Rectal smooth muscle tissue (tissue), 1 donor: ENCODE measurements around the gene TERT.
"Not testable (repeated sequence)": the region's sequence is repeated elsewhere in the genome, so short reads cannot be mapped to it uniquely, and the experiment has no call there.

Experiments used
- H3K27ac ChIP-seq: one replicate; pipeline ENCODE4 v1.7.0; 2013; ENCODE audit warnings: low read depth, low read length, inconsistent platforms
- H3K27me3 ChIP-seq: one replicate; pipeline ENCODE4 v1.7.0; 2013; ENCODE audit warnings: low read length; ENCODE audit not compliant: control insufficient read depth, insufficient read depth
- H3K36me3 ChIP-seq: one replicate; pipeline ENCODE4 v1.7.0; 2013; ENCODE audit warnings: low read length; ENCODE audit not compliant: control insufficient read depth, insufficient read depth
- H3K4me1 ChIP-seq: one replicate; pipeline ENCODE4 v1.7.0; 2013; ENCODE audit warnings: low read length; ENCODE audit not compliant: control insufficient read depth, insufficient read depth
- H3K4me3 ChIP-seq: one replicate; pipeline ENCODE4 v1.7.0; 2013; ENCODE audit warnings: low read length
- H3K9ac ChIP-seq: one replicate; pipeline ENCODE4 v1.7.0; 2013; ENCODE audit warnings: low read length

Gene TERT

DNA sequence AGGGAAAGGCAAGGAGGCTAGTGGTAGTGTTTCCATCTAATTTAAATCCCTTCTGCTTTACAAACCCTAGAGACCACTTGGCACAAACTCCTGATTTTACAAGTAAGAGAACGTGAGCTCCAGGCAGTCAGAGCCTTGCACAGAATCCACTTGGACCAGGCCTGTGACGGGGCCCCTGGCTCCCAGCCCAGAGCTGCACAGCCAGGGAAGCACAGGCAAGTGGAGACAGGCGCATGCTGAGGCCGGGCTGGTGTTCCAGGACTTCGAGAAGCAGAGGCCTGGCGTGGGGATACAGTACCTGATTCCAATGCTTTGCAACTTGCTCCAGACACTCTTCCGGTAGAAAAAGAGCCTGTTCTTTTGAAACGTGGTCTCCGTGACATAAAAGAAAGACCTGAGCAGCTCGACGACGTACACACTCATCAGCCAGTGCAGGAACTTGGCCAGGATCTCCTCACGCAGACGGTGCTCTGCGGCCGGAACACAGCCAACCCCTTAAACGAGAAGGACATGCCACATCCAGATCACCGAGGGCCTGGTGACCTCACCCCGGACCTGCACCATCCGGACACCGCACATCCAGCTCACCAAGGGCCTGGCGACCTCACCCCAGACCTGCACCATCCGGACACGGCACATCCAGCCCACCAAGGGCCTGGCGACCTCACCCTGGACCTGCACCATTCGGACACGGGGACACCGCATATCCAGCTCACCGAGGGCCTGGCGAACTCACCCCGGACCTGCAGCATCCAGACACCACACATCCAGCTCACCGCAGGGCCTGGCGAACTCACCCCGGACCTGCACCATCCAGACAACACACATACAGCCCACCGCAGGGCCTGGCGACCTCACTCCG, 12.5 kb downstream of the TERT start:
- Histone ChIP-seq H3K4me1 (no peaks in the 10 kb centered on the region), H3K27me3 (no peaks in the 10 kb centered on the region), H3K36me3 (no peaks in the 10 kb centered on the region), H3K9ac (no peak overlapping the region), H3K4me3 (no peak overlapping the region), H3K27ac (no peak overlapping the region)

DNA sequence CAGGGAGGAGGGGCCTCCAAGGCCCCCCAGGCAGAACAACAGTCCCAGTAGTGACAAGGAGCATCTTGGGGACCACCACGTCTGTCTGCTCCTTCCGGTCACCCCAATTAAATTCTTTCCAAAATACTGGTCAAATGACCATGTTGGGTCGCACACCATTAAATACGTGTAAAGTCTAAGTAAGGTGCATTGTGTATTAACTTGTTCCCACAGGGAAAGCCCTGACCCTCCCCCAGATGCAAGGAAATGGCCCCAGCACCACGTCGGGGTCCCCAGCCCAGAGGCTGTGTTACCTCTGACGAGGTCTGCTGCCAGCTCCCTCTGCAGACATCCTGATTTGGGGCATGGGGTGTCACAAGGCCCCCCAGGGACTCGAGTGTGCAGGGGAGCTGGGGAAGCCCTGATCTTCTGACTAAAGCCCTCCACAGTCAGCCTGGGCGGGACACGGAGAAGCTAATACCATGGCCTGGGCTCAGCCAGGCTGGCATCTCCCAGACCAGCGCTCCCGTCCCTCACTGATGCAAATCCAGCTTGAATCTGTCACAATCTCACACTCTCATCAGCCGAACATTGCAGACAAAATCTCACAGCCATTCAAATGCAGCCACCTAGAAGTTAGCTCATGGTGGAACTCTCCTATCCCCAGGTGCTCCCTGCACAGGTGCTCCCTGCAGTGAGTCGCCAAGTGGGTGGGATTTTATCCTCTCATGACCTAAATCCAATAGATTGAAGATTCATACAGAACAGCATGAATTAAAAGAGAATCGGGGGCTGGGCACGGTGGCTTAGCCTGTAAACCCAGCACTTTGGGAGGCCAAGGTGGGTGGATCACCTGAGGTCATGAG, 13.6 kb downstream of the TERT start:
- no peaks in the 10 kb centered on the region for H3K27me3 ChIP-seq
- no peak overlapping the region for H3K4me3 ChIP-seq
- H3K4me1 ChIP-seq = no peaks in the 10 kb centered on the region
- no peak overlapping the region for H3K27ac ChIP-seq
- H3K36me3 ChIP-seq = no peaks in the 10 kb centered on the region
- no peak overlapping the region for H3K9ac ChIP-seq

DNA sequence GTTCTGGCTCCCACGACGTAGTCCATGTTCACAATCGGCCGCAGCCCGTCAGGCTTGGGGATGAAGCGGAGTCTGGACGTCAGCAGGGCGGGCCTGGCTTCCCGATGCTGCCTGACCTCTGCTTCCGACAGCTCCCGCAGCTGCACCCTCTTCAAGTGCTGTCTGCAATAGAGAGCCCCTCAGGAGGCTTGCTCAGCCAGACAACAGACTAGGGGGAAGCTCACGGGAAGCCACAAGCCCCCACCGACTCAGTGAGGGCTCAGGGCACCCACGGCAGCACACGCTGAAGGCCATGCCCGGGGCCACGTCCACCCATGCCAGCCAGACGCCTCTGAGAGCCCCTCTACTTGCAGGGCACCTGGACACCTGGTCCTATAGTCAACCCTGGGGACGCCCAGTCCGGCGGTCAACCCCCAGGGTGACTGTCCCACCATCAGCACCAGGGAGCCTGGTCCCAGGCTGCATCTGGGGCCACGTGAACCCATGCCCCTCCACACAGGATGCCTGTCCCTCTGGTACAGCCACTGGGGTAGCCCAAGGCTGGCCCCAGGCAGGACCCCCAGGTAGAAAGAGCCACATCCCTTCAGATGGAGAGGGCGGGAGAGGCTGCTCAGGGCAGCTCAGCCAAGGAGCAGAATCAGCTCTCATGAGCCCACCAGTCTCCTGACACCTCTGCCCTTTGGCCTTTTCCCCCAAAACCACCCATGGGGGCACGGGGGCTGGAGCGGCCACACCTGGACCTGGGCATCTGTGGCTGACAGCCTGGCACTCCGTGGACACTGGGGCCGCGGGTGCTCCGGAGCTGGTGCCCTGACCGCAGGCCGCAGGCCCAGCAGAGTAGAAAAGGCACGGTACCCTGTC, 14.5 kb downstream of the TERT start:
- Histone ChIP-seq H3K27ac (no peak overlapping the region), H3K36me3 (no peaks in the 10 kb centered on the region)

DNA sequence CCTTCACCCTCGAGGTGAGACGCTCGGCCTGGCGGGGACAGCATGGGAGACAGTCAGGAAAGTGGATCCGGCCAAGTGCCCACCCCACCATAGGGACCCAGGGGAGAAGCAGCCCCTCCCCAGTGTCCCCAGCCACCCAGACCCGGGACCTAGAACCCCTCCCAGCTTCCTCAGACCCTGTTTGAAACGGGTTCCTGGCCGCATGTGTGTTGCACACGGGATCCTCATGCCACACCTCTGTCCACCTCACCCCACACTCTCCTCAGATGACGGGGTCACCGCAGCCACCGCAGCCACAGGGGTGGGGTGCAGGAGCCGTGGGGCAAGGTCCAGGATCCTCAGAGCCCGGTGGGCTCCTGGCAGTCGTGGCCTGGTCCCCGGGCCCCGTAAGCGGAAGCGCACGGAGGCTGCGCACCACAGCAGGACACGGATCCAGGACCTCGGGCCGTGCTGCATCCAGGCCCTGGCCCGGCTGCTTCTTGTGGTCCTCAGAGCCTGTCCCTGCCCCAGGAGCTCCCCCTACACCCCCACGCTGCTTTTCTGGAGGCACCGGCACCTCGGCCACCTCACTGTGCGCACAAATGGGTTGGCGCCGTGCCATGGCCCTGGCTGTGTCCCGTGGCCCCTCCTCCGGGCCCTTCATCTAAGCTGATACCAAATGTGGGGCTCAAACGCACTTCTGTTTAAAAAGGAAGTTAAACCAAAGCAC, 15.3 kb downstream of the TERT start:
- no peaks in the 10 kb centered on the region for H3K36me3 ChIP-seq
- no peak overlapping the region for H3K27ac ChIP-seq
- H3K27me3 ChIP-seq = no peaks in the 10 kb centered on the region
- H3K4me1 ChIP-seq = no peaks in the 10 kb centered on the region
- no peak overlapping the region for H3K4me3 ChIP-seq
- no peak overlapping the region for H3K9ac ChIP-seq

More for the DNA sequence above, 14.5 kb downstream of the TERT start:
- Histone ChIP-seq H3K27me3 (no peaks in the 10 kb centered on the region), H3K9ac (no peak overlapping the region), H3K4me1 (no peaks in the 10 kb centered on the region), H3K4me3 (no peak overlapping the region)

DNA sequence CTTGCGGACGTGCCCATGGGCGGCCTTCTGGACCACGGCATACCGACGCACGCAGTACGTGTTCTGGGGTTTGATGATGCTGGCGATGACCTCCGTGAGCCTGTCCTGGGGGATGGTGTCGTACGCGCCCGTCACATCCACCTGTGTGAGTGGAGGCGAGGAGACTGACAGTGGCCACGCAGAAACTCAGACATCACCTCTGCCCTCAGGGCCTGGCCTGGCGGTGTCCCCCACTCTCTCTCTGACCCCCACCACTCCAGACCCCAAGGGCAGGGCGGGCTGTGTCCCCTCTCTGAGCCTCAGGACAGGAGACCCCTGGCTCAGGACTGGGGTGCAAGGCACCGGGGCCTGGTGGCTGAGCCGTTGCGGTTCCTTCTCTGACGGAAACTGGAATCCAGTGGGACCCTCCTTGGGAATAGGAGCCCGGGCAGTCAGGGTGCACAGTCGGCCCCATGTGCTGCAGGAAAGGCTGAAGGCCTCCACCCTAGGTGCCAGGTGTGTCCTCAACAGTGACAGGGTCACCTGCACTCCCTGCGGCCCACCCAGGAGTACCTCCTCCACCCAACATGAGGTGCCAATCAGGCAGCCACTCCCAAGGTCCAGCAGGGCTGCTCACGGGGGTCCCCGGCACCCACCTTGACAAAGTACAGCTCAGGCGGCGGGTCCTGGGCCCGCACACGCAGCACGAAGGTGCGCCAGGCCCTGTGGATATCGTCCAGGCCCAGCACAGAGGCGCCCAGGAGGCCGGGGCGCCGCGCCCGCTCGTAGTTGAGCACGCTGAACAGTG, 16.0 kb downstream of the TERT start:
- no peaks in the 10 kb centered on the region for H3K36me3 ChIP-seq
- H3K4me1 ChIP-seq = no peaks in the 10 kb centered on the region
- H3K27ac ChIP-seq = no peak overlapping the region
- H3K9ac ChIP-seq = no peak overlapping the region
- H3K4me3 ChIP-seq = no peak overlapping the region
- H3K27me3 ChIP-seq = no peaks in the 10 kb centered on the region

DNA sequence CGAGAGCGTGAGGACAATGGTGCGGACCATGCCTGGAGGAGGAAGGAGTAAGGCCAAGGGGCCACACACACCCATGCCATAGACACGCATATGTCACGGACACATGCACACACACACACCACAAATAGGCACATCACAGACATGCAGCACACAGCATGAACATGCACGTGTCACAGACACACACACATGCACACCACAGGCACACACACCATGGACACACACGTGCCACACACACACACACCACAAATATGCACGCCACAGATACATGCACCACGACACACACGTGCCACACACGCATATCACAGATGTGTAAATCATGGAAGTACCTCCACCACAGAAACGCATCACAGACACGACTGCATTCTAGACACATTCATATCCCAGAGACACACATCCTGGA, 16.7 kb downstream of the TERT start:
- Histone ChIP-seq H3K27me3 (no peaks in the 10 kb centered on the region), H3K4me3 (no peak overlapping the region), H3K4me1 (no peaks in the 10 kb centered on the region), H3K27ac (no peak overlapping the region), H3K9ac (no peak overlapping the region), H3K36me3 (no peaks in the 10 kb centered on the region)

DNA sequence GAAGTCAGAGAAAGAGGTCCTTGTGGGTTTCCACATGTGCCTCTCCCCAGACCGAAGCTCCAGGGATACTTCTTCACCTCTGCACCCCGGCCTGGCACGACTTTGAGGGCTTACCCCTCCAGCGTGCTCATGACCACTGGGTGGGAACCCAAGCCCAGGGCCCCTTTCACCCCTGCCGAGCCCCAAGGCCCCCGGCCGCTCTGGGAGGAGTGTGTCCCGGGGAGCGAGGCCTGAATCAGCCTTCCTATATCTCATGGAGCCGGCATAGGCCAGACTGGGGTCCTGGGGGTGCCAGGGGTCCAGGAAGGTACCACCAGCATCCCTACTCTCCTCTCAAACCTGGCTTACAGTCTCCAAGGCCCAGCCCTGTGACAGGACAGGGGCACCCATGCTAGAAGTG, 17.1 kb downstream of the TERT start:
- Histone ChIP-seq H3K4me1 (no peaks in the 10 kb centered on the region), H3K4me3 (no peak overlapping the region), H3K36me3 (no peaks in the 10 kb centered on the region), H3K27ac (no peak overlapping the region), H3K27me3 (no peaks in the 10 kb centered on the region), H3K9ac (no peak overlapping the region)

DNA sequence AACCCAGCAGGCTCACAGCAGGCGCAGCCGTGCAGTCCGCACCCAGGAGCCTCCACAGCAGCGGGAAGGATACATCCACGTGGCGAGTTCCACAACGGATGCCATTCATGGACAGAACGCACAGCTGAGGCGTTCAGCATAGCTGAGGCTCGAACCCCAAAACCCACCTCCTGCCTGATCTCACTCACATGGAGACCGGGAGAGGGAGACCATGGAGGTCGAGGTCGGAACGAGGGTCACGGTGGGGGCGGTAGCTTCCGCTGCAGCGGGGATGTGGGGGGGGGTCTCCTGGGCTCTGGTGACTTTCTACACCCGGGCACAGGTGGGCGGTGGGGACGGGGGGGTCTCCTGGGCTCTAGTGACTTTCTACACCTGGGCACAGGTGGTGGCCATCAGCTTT, 17.5 kb downstream of the TERT start:
- H3K27ac ChIP-seq = no peak overlapping the region

DNA sequence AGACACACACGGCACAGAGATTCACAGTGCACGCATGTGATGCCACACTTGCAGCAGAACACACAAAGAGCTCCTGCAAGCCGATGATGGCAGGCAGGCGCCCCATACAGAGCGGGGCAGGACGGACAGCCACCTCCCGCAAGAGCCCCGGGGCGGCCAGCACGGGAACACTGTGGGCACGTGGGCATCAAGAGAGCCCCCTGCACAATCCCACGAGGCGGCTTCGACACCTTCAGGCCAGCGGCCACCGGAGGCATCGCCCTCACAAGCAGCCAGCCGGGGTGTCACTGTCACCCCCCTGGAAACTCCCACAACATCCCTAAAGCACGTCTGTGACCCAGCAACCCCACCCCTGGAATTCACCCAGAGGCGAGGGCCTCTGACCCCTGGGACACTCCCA, 17.9 kb downstream of the TERT start:
- Histone ChIP-seq H3K4me1 (no peaks in the 10 kb centered on the region), H3K27ac (no peak overlapping the region), H3K9ac (no peak overlapping the region), H3K27me3 (no peaks in the 10 kb centered on the region), H3K36me3 (no peaks in the 10 kb centered on the region), H3K4me3 (no peak overlapping the region)

More for the DNA sequence above, 17.5 kb downstream of the TERT start:
- Histone ChIP-seq H3K27me3 (no peaks in the 10 kb centered on the region), H3K4me1 (no peaks in the 10 kb centered on the region), H3K9ac (no peak overlapping the region), H3K4me3 (no peak overlapping the region), H3K36me3 (no peaks in the 10 kb centered on the region)

DNA sequence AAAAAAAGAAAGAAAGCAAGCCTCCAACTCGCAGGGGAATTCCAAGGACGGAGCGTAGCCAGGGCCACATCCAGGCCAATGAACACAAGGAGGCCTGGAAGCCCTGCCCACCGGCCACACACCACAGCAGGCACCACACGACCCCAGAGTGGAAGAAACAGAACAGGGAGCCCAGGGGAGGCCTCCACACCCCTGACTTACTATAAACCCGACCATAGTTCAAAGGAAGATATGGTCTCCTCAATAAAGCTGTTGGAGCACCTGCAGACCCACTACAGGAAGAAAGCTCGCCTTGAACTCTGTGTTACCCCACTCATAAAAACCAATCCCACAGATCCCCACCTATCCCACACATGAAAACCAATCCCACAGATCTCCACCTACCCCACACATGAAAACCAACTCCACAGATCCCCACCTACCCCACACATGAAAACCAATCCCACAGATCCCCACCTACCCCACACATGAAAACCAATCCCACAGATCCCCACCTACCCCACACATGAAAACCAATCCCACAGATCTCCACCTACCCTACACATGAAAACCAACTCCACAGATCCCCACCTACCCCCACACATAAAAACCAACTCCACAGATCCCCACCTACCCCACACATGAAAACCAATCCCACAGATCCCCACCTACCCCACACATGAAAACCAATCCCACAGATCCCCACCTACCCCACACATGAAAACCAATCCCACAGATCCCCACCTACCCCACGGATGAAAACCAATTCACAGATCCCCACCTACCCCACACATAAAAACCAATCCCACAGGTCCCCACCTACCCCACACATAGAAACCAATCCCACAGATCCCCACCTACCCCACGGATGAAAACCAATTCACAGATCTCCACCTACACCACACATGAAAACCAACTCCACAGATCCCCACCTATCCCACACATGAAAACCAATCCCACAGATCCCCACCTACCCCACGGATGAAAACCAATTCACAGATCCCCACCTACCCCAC, 19.2 kb downstream of the TERT start:
- not testable (repeated sequence) for H3K36me3 ChIP-seq, H3K4me3 ChIP-seq, H3K9ac ChIP-seq, H3K4me1 ChIP-seq, H3K27ac ChIP-seq, H3K27me3 ChIP-seq
